ENCODE data around the gene SLC6A20.
"Not testable (repeated sequence)": the region's sequence is repeated elsewhere in the genome, so short reads cannot be mapped to it uniquely, and the experiment has no call there.

SLC6A20 gene

DNA sequence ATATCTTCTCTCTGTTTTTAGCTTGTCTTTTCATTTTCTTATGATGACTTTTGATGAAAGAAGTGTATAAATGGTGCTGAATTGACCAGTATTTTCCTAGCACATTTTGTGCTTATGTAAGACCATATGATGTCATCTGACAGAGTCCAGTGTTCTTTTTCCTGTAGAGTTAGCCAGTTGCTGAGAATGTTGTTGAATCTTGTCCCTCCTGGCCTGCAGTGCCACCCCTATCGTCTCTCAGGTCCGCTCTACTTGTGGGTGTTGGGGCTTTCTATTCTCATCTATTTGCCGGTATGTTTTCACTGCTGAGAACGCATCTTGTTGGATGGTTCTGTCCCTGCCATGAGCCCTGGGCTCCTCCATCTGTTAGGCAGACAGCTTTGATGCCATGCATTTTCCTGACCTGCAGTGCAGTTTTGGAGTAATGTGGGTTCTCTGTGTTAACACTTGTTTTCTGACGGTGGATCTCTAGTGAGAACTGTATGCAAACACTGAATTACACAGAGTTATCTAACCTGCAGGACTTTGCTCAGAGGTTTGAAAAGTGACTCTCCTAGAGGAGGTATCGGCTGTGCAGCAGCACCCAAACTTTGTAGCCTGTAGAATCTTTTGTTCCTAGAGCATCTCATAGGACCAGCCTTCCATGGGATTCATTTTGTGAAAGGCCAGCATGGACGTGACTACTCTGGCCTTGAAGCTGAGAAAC is 44.6 kb downstream of the SLC6A20 start:
- ATAC-seq (replicated peaks): no peak
- H3K4me3 Mint-ChIP-seq: no peak overlapping the region
- no peak overlapping the region for H3K27ac Mint-ChIP-seq
- H3K9me3 Mint-ChIP-seq: peaks cover 3 to 4% of the 10 kb centered on the region in 2 donors
- peaks cover 25 to 43% of the 10 kb centered on the region in 2 donors for H3K36me3 Mint-ChIP-seq
- no peaks in the 10 kb centered on the region for H3K27me3 Mint-ChIP-seq
- DNase-seq: no peak
- H3K4me1 Mint-ChIP-seq: peaks cover 6% of the 10 kb centered on the region in 2 donors

GRCh38 chr3:45749880-45750279 is 46.5 kb downstream of the SLC6A20 start:
- no peak for DNase-seq

DNA sequence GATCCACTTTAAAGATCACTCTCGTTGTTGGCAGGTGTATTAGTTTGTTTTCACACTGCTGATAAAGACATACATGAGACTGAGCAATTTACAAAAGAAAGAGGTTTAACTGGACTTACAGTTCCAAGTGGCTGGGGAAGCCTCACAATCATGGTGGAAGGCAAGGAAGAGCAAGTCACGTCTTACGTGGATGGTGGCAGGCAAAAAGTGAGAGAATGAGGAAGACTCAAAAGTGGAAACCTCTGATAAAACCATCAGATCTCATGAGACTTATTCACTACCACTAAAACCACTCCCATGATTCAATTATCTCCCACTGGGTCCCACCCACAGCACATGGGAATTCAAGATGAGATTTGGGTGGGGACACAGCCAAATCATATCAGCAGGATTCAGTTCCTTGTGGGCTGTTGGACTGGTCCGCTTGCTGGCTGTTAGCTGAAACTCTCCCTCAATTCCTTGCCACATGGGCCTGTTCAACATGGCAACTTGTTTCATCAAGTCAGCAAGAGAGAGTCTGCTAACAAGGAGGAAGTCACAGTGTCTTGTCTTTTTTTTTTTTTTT is 47.2 kb downstream of the SLC6A20 start:
- not testable (repeated sequence) for DNase-seq; H3K4me3 Mint-ChIP-seq; H3K27me3 Mint-ChIP-seq; ATAC-seq (replicated peaks); H3K4me1 Mint-ChIP-seq; H3K9me3 Mint-ChIP-seq
- Mint-ChIP-seq H3K27ac (peak overlapping the region; percentile 53), H3K36me3 (peaks cover 31 to 52% of the 10 kb centered on the region in 2 donors)

More at GRCh38 chr3:45749880-45750279, 46.5 kb downstream of the SLC6A20 start:
- H3K4me1 Mint-ChIP-seq: peaks cover 6 to 9% of the 10 kb centered on the region in 2 donors
- H3K9me3 Mint-ChIP-seq: peaks cover 3 to 4% of the 10 kb centered on the region in 2 donors
- H3K27ac Mint-ChIP-seq: peak overlapping the region; percentile 67
- peaks cover 34 to 56% of the 10 kb centered on the region in 2 donors for H3K36me3 Mint-ChIP-seq
- H3K4me3 Mint-ChIP-seq: no peak overlapping the region
- no peak for ATAC-seq (replicated peaks)
- no peaks in the 10 kb centered on the region for H3K27me3 Mint-ChIP-seq

- H3K27ac Mint-ChIP-seq: no peak overlapping the region
- H3K4me1 Mint-ChIP-seq: peaks cover 6 to 9% of the 10 kb centered on the region in 2 donors
- H3K9me3 Mint-ChIP-seq: peaks cover 3 to 4% of the 10 kb centered on the region in 2 donors
- no peak for ATAC-seq (replicated peaks)
- H3K27me3 Mint-ChIP-seq: no peaks in the 10 kb centered on the region
- H3K4me3 Mint-ChIP-seq: no peak overlapping the region
- no peak for DNase-seq
- H3K36me3 Mint-ChIP-seq: peaks cover 28 to 45% of the 10 kb centered on the region in 2 donors
Observed at GRCh38 chr3:45748068-45748467, 48.3 kb downstream of the SLC6A20 start.

- ATAC-seq (replicated peaks): no peak
- peaks cover 8 to 13% of the 10 kb centered on the region in 2 donors for H3K4me1 Mint-ChIP-seq
- H3K27ac Mint-ChIP-seq: peak overlapping the region; percentile 56
- no peaks in the 10 kb centered on the region for H3K27me3 Mint-ChIP-seq
- no peak overlapping the region for H3K4me3 Mint-ChIP-seq
- peaks cover 3 to 4% of the 10 kb centered on the region in 2 donors for H3K9me3 Mint-ChIP-seq
- DNase-seq: no peak
- H3K36me3 Mint-ChIP-seq: peaks cover 34 to 44% of the 10 kb centered on the region in 2 donors
Observed at GRCh38 chr3:45746777-45747622, 49.3 kb downstream of the SLC6A20 start.

GRCh38 chr3:45746165-45746776 is 50.1 kb downstream of the SLC6A20 start:
- DNase-seq (no peak), ATAC-seq (replicated peaks) (no peak)
- H3K27me3 Mint-ChIP-seq: no peaks in the 10 kb centered on the region
- H3K36me3 Mint-ChIP-seq: peaks cover 36 to 50% of the 10 kb centered on the region in 2 donors
- H3K4me3 Mint-ChIP-seq: no peak overlapping the region
- peaks cover 16 to 18% of the 10 kb centered on the region in 2 donors for H3K4me1 Mint-ChIP-seq
- peaks cover 3 to 4% of the 10 kb centered on the region in 2 donors for H3K9me3 Mint-ChIP-seq
- H3K27ac Mint-ChIP-seq: no peak overlapping the region

DNA sequence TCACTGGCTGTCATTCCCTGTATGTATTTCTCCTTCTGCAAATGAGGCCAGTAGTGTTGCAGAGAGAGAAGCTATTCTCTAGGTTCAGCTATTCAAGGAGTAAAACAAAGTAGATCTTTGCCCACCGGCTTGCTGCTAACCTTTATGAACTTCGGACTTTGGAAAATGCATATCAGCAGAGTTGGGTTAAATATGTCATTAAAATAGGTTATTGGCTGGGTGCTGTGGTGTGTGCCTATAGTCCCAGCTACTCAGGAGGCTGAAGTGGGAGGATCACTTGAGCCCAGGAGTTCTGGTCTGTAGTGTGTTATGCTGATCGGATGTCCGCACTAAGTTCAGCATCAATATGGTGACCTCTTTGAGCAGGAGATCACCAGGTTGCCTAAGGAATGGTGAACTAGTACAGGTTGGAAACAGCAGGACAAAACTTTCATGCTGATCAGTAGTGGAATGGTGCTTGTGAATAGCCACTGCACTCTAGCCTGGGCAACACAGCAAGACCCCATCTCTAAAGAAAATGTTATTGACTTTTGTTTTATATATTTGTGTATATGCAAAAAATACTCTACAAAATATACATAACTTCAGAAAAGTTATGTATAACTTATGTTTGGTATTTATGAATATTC is 53.8 kb downstream of the SLC6A20 start:
- H3K27me3 Mint-ChIP-seq: no peaks in the 10 kb centered on the region
- DNase-seq (no peak), ATAC-seq (replicated peaks) (no peak)
- H3K4me1 Mint-ChIP-seq: peaks cover 15 to 24% of the 10 kb centered on the region in 2 donors
- no peaks in the 10 kb centered on the region for H3K9me3 Mint-ChIP-seq
- H3K4me3 Mint-ChIP-seq: no peak overlapping the region
- H3K36me3 Mint-ChIP-seq: peaks cover 39 to 59% of the 10 kb centered on the region in 2 donors
- H3K27ac Mint-ChIP-seq: peak overlapping the region; percentile 14

DNA sequence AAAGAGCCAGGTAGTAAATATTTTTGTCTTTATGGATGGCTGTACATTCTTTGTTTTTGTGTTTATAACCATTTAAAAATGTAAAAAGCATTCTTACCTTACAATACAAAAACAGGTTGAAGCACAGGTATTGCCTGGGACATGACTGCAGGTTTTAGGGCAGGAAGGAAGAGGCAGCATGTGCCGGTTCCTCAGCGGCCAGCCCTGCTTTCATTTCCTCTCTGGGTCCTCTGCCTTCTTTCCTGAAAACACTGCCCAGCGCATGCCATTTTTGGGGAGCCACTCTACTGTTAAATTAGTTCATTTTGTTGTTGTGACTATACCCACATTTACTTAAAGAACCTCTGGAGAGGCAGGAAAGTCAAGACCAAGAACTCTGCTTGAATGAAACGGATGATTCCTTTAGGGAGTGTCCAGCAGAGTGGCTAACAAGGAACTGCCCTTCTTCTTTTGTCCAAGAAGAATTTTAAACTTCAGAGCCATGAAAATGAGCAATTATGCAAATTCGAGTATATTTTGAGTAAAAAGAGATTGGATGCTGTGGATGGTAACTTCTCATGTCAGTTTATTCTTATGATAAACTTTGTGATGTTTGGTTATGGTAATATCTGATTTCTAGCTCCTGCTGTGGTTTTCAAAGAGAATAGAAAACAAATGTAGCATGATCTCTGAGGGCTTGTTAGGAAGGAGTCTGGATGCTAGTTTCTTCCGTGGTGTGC is 54.4 kb downstream of the SLC6A20 start:
- H3K36me3 Mint-ChIP-seq: peaks cover 34 to 62% of the 10 kb centered on the region in 2 donors
- no peak for DNase-seq
- ATAC-seq (replicated peaks): peak in 1 of 2 donors; percentile 47
- peak overlapping the region; percentile 14 for H3K27ac Mint-ChIP-seq
- H3K4me3 Mint-ChIP-seq: no peak overlapping the region
- peaks cover 15 to 24% of the 10 kb centered on the region in 2 donors for H3K4me1 Mint-ChIP-seq
- no peaks in the 10 kb centered on the region for H3K27me3 Mint-ChIP-seq
- H3K9me3 Mint-ChIP-seq: no peaks in the 10 kb centered on the region

- no peak for ATAC-seq (replicated peaks)
- Mint-ChIP-seq H3K27ac (peak overlapping the region; percentile 60), H3K9me3 (no peaks in the 10 kb centered on the region), H3K4me3 (no peak overlapping the region), H3K4me1 (peaks cover 15 to 24% of the 10 kb centered on the region in 2 donors), H3K27me3 (no peaks in the 10 kb centered on the region), H3K36me3 (peaks cover 37 to 65% of the 10 kb centered on the region in 2 donors)
- DNase-seq: no peak
Observed at GRCh38 chr3:45741247-45741646, 55.1 kb downstream of the SLC6A20 start.

DNA sequence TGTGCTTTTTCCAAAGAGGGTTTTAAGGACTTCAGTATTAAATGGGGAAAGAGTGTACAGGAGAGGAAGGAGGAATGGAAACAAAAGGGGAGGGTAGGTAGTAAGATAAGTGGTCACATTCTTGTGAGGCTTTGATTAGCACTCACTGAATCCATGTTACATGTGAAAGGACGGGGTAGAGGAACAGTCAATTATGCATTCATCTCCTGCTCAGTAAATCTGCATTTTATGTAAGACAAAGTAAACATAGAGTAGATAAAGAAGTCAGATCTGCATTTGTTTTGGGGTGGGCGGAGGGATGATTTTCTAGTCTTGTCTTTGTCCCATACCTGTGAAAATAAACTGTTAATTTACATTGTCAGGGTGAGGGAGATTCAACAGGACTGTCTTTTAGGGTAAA is 56.3 kb downstream of the SLC6A20 start:
- Mint-ChIP-seq H3K36me3 (peaks cover 31 to 59% of the 10 kb centered on the region in 2 donors), H3K27me3 (no peaks in the 10 kb centered on the region), H3K27ac (peak overlapping the region; percentile 42), H3K4me3 (no peak overlapping the region), H3K4me1 (peaks cover 15 to 21% of the 10 kb centered on the region in 2 donors), H3K9me3 (no peaks in the 10 kb centered on the region)
- no peak for DNase-seq
- no peak for ATAC-seq (replicated peaks)

- H3K27me3 Mint-ChIP-seq: no peaks in the 10 kb centered on the region
- peaks cover 36 to 64% of the 10 kb centered on the region in 2 donors for H3K36me3 Mint-ChIP-seq
- no peak for ATAC-seq (replicated peaks)
- H3K9me3 Mint-ChIP-seq: no peaks in the 10 kb centered on the region
- no peak overlapping the region for H3K4me3 Mint-ChIP-seq
- no peak for DNase-seq
- H3K27ac Mint-ChIP-seq: no peak overlapping the region
- peaks cover 15 to 19% of the 10 kb centered on the region in 2 donors for H3K4me1 Mint-ChIP-seq
Observed at GRCh38 chr3:45737234-45737633, 59.1 kb downstream of the SLC6A20 start.

- no peaks in the 10 kb centered on the region for H3K9me3 Mint-ChIP-seq
- peaks cover 9 to 14% of the 10 kb centered on the region in 2 donors for H3K4me1 Mint-ChIP-seq
- peak overlapping the region; percentile 83 for H3K27ac Mint-ChIP-seq
- DNase-seq (no peak), ATAC-seq (replicated peaks) (no peak)
- H3K4me3 Mint-ChIP-seq: no peak overlapping the region
- peaks cover 37 to 62% of the 10 kb centered on the region in 2 donors for H3K36me3 Mint-ChIP-seq
- no peaks in the 10 kb centered on the region for H3K27me3 Mint-ChIP-seq
Observed at GRCh38 chr3:45736707-45737106, 59.6 kb downstream of the SLC6A20 start.

Data from stimulated activated naive B cell treated with anti-CD40 and anti-IgM and Interleukin-4, amounts not matched to agents 10 μg/mL and 1 μg/mL and 100 μg/mL, for 72 hours (primary cell).